HepG2 (cell line): ENCODE measurements around the gene YPEL5. TPM values are rescaled to one million over a fixed set of nuclear protein-coding genes. Genes with fewer than 3 reads are reported as not detected.

Experiments used
- ATAC-seq: fragments of 200-7000 bp; cut with Tn5 transposase; 3 replicates; pipeline ENCODE4 v1.9.1; 2020; ENCODE audit warnings: mild to moderate bottlenecking, moderate library complexity
- BruUV-seq: library from RNA; stranded (reverse); fragments of 400-500 nt; replicated peaks from 2 replicates; lab custom pipeline; 2021; lab: Mats Ljungman, UMichigan
- CTCF ChIA-PET: fragments of 300-600 bp; formaldehyde crosslinking; extraction: SDS; loops from one replicate; lab custom pipeline; 2021; ENCODE audit warnings: low total read pairs, inconsistent platforms, low intra/inter-chr PET ratio; lab: Yijun Ruan, JAX
- POLR2A ChIA-PET: fragments of 350-600 bp; sonication (Branson Sonifier 250); formaldehyde crosslinking; loops from one replicate; lab custom pipeline; 2020; ENCODE audit warnings: antibody characterized with exemption, inconsistent platforms; lab: Yijun Ruan, JAX
- DNase-seq: peaks from one replicate; pipeline ENCODE4 v3.0.0-alpha.2; 2015; ENCODE audit warnings: low spot score
- FAIRE-seq: peaks from 3 replicates; lab custom pipeline; 2011; peaks lifted over from hg19 to GRCh38; lab: Jason Lieb, UNC
- H2AFZ ChIP-seq: one replicate; pipeline ENCODE4 v1.6.1; 2011; ENCODE audit warnings: low read length, inconsistent platforms
- H3K27ac ChIP-seq: fragments of 300-600 bp; 3 replicates; pipeline ENCODE4 v1.8.0; 2011; ENCODE audit warnings: mixed run types, mild to moderate bottlenecking, mixed read lengths, low read length, inconsistent platforms; ENCODE audit not compliant: insufficient read depth; ENCODE audit errors: extremely low read length
- H3K27me3 ChIP-seq, 2 experiments: fragments of 200-600 bp in 1 of 2; 2 replicates in 1 of 2; 3 replicates in 1 of 2; pipeline versions ENCODE4 v1.6.0 to v1.8.0; 2011; ENCODE audit warnings: low read length in 2 of 2, mild to moderate bottlenecking in 2 of 2, moderate library complexity in 2 of 2, inconsistent platforms in 1 of 2; ENCODE audit not compliant: insufficient read depth in 2 of 2, control insufficient read depth in 1 of 2
- H3K36me3 ChIP-seq, 2 experiments: fragments of 200-600 bp in 1 of 2; replicated peaks in 1 of 2; 2 replicates in 1 of 2; 3 replicates in 1 of 2; pipeline versions ENCODE4 v1.5.1 to v1.8.0; 2011; ENCODE audit warnings: low read length in 2 of 2, inconsistent platforms in 1 of 2; ENCODE audit not compliant: insufficient read depth in 2 of 2, control insufficient read depth in 1 of 2
- H3K4me1 ChIP-seq: 2 replicates; pipeline ENCODE4 v1.5.1; 2012; ENCODE audit warnings: low read length, inconsistent platforms; ENCODE audit not compliant: insufficient read depth
- H3K4me2 ChIP-seq: 2 replicates; pipeline ENCODE4 v1.6.0; 2011; ENCODE audit warnings: low read depth, low read length, inconsistent platforms
- H3K4me3 ChIP-seq, 3 experiments: fragments of 200-600 bp in 1 of 3; sonication (generic), shearing (Covaris generic) in 1 of 3; replicated peaks in 1 of 3; 2 replicates each; pipeline ENCODE4 v1.5.1; 2011 to 2016; ENCODE audit warnings: low read length in 3 of 3, inconsistent platforms in 2 of 3, low read depth in 2 of 3, mild to moderate bottlenecking in 2 of 3, control low read depth in 1 of 3, mixed read lengths in 1 of 3; ENCODE audit not compliant: insufficient read depth in 1 of 3
- H3K79me2 ChIP-seq: one replicate; pipeline ENCODE4 v1.6.1; 2011; ENCODE audit warnings: low read length, inconsistent platforms; ENCODE audit not compliant: insufficient read depth
- H3K9ac ChIP-seq: 2 replicates; pipeline ENCODE4 v1.6.0; 2011; ENCODE audit warnings: mild to moderate bottlenecking, low read depth, low read length, inconsistent platforms; ENCODE audit not compliant: insufficient read depth
- H3K9me3 ChIP-seq: 2 replicates; pipeline ENCODE4 v1.5.1; 2012; ENCODE audit warnings: mild to moderate bottlenecking, low read length
- H4K20me1 ChIP-seq: 2 replicates; pipeline ENCODE4 v1.6.0; 2011; ENCODE audit warnings: inconsistent platforms, mild to moderate bottlenecking, low read length, moderate library complexity; ENCODE audit not compliant: insufficient read depth
- FOXK1 ChIP-seq: sonication (generic); formaldehyde crosslinking; IDR thresholded peaks from 2 replicates; pipeline ENCODE4 v1.4.0; 2020; ENCODE audit warnings: low read depth, missing genetic modification reagents, borderline replicate concordance
- SMAD9 ChIP-seq: sonication (generic); formaldehyde crosslinking; IDR thresholded peaks from 2 replicates; pipeline ENCODE4 v1.5.1; 2020; ENCODE audit warnings: mild to moderate bottlenecking, missing genetic modification reagents
- ZNF101 ChIP-seq: sonication (generic); formaldehyde crosslinking; IDR thresholded peaks from 2 replicates; pipeline ENCODE4 v1.4.0; 2020; ENCODE audit warnings: mild to moderate bottlenecking, low read depth, missing genetic modification reagents, borderline replicate concordance
- WGBS: methylation state at CpG from one replicate; pipeline ENCODE4 v1.1.6; 2017; ENCODE audit warnings: low lambda C conversion rate; 5-methylcytosine and 5-hydroxymethylcytosine counted together
- in situ Hi-C: cut with HindIII; loops from 2 replicates; pipeline ENCODE4 v1.10.0; 2017; ENCODE audit warnings: low pct_unique_long_range_greater_than_20kb; ENCODE audit not compliant: extremely low pct_ligation_motif_present
- intact Hi-C: fragments of 100-400 bp; cut with micrococcal nuclease; formaldehyde crosslinking; loops from one replicate; pipeline ENCODE4 v1.10.0; 2022; ENCODE audit not compliant: unreplicated experiment
- polyA plus RNA-seq, 8 experiments: library from polyadenylated mRNA; depleted of rRNA in 3 of 8; stranded (reverse) in 7 of 8; unstranded in 1 of 8; fragments of >200 nt; fragmentation: Illumina TruSeq in 4 of 8; extraction: Trizol in 4 of 8; gene quantifications; 2 replicates each; pipeline versions ENCODE4 v1.2.1 to v1.2.3, GENCODE V29; 2011 to 2016; ENCODE audit warnings: low read depth in 4 of 8, missing spikeins in 1 of 8, mixed read lengths in 1 of 8; ENCODE audit not compliant: insufficient read depth in 1 of 8
- total RNA-seq, 5 experiments: library from RNA; depleted of rRNA; stranded (reverse); fragments of >200 nt; fragmentation: Illumina TruSeq; extraction: Trizol; gene quantifications; 2 replicates each; pipeline ENCODE4 v1.2.3, GENCODE V29; 2016; ENCODE audit warnings: low read depth in 1 of 5
- TF ChIP-seq, protein P1 (sequence below): sonication (generic); formaldehyde crosslinking; IDR thresholded peaks from 2 replicates; pipeline ENCODE4 v1.5.0; 2020; ENCODE audit warnings: missing genetic modification reagents, mild to moderate bottlenecking, borderline replicate concordance
- TF ChIP-seq, protein P2 (sequence below): sonication (generic); formaldehyde crosslinking; IDR thresholded peaks from 2 replicates; pipeline ENCODE4 v1.4.0; 2020; ENCODE audit warnings: missing genetic modification reagents, borderline replicate concordance
- TF ChIP-seq, protein P3 (sequence below): fragments of 450-650 bp; IDR thresholded peaks from 2 replicates; pipeline ENCODE4 v1.6.1; 2017

YPEL5 gene
- total and polyA plus RNA-seq, 2 of the 13 experiments (the other 11 are each of a cell fraction or from before 2014, with no cell fraction given) = 12.7 to 49.7 TPM

DNA sequence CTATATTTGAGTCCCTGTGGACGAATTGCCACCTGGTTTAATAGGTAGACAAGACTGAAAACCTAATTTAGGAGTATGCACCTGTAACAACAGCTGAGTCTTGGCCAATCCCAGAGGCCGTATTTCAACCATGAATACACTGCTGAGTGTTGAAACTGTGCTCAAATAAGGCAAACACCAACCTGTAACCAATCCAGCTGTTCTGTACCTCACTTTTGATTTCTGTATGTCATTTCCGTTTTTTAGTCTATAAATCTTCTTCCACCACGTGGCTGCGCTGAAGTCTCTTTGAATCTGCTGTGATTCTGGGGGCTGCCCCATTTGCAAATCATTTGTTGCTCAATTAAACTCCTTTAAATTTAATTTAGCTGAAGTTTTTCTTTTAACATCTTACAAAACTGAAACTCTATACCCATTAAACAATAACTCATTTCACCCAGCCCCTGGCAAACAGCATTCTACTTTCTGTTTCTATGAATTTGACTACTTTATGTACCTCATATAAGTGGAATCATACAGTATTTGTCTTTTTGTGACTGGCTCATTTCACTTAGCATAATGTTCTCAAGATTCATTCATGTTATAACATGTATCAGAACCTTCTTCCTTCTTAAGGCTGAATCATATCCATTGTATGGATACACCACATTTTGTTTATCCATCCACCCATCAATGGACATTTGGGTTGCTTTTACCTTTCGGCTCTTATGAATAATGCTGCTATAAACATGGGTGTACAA, 7.5 kb upstream of the YPEL5 start:
- Histone ChIP-seq H3K4me2 (no peak overlapping the region), H3K4me1 (no peaks in the 10 kb centered on the region), H3K79me2 (no peaks in the 10 kb centered on the region), H4K20me1 (no peaks in the 10 kb centered on the region), H2AFZ (no peak overlapping the region), H3K9me3 (no peaks in the 10 kb centered on the region), H3K27ac (no peak overlapping the region), H3K9ac (no peak overlapping the region), H3K36me3 (no peaks in the 10 kb centered on the region), H3K27me3 (peaks cover 0 to 15% of the 10 kb centered on the region in 2 experiments; a peak in 2 of 5 replicates), H3K4me3 (no peak overlapping the region)
- ATAC-seq (no peak), FAIRE-seq (no peak), DNase-seq (no peak)
- TF ChIP-seq FOXK1 (CRISPR knock-in tag) (no peak), ZNF101 (CRISPR knock-in tag) (no peak), SMAD9 (CRISPR knock-in tag) (no peak)
- TF ChIP-seq, protein P1, sequence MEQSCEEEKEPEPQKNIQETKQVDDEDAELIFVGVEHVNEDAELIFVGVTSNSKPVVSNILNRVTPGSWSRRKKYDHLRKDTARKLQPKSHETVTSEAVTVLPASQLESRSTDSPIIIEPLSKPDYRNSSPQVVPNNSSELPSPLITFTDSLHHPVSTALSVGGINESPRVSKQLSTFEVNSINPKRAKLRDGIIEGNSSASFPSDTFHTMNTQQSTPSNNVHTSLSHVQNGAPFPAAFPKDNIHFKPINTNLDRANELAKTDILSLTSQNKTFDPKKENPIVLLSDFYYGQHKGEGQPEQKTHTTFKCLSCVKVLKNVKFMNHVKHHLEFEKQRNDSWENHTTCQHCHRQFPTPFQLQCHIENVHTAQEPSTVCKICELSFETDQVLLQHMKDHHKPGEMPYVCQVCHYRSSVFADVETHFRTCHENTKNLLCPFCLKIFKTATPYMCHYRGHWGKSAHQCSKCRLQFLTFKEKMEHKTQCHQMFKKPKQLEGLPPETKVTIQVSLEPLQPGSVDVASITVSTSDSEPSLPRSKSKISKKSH (CRISPR knock-in tag) = no peak
- TF ChIP-seq, protein P2, sequence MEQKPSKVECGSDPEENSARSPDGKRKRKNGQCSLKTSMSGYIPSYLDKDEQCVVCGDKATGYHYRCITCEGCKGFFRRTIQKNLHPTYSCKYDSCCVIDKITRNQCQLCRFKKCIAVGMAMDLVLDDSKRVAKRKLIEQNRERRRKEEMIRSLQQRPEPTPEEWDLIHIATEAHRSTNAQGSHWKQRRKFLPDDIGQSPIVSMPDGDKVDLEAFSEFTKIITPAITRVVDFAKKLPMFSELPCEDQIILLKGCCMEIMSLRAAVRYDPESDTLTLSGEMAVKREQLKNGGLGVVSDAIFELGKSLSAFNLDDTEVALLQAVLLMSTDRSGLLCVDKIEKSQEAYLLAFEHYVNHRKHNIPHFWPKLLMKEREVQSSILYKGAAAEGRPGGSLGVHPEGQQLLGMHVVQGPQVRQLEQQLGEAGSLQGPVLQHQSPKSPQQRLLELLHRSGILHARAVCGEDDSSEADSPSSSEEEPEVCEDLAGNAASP = no peak
- TF ChIP-seq, protein P3, sequence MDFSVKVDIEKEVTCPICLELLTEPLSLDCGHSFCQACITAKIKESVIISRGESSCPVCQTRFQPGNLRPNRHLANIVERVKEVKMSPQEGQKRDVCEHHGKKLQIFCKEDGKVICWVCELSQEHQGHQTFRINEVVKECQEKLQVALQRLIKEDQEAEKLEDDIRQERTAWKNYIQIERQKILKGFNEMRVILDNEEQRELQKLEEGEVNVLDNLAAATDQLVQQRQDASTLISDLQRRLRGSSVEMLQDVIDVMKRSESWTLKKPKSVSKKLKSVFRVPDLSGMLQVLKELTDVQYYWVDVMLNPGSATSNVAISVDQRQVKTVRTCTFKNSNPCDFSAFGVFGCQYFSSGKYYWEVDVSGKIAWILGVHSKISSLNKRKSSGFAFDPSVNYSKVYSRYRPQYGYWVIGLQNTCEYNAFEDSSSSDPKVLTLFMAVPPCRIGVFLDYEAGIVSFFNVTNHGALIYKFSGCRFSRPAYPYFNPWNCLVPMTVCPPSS = no peak
- in situ Hi-C loops (no loop called here), intact Hi-C loops (no loop called here)
- POLR2A ChIA-PET = no interaction called here
- CTCF ChIA-PET = no interaction called here
- 15% methylated on average over 6 of the region's 6 CpGs for WGBS
- no TSS peak for BruUV-seq
